ENCODE data around the gene SCGB3A1.

Gene SCGB3A1

DNA sequence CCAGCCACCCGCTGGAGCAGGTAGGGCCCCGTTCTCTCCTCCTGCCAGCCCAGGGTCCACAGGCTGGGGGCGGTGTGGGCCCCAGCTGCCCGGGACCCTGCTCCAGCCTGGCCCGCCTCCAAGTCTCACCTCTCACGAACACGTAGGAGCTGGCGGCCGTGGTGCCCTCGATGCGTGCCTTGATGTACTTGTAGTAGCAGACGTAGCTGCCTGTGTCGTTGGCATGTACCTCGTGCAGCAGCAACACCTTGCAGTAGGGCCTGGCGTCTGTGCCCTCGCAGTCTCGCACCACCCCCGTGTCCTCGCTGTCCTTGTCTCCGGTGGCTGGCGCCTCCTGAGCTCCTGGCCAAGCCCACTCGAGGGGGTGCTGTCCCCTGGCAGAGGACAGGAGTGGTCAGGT, 39.1 kb upstream of the SCGB3A1 start:
- Histone ChIP-seq H3K27me3 (ENCODE audit: control insufficient read depth, insufficient read depth, low read length) (no peaks in the 10 kb centered on the region), H3K4me1 (ENCODE audit: control insufficient read depth, insufficient read depth, low read length) (no peaks in the 10 kb centered on the region), H3K4me3 (ENCODE audit: low read depth, low read length) (no peak overlapping the region), H3K9ac (ENCODE audit: low read depth, low read length) (no peak overlapping the region), H3K9me3 (ENCODE audit: control insufficient read depth, insufficient read depth, low read length) (no peaks in the 10 kb centered on the region), H3K36me3 (ENCODE audit: control insufficient read depth, insufficient read depth, low read length) (no peaks in the 10 kb centered on the region)

DNA sequence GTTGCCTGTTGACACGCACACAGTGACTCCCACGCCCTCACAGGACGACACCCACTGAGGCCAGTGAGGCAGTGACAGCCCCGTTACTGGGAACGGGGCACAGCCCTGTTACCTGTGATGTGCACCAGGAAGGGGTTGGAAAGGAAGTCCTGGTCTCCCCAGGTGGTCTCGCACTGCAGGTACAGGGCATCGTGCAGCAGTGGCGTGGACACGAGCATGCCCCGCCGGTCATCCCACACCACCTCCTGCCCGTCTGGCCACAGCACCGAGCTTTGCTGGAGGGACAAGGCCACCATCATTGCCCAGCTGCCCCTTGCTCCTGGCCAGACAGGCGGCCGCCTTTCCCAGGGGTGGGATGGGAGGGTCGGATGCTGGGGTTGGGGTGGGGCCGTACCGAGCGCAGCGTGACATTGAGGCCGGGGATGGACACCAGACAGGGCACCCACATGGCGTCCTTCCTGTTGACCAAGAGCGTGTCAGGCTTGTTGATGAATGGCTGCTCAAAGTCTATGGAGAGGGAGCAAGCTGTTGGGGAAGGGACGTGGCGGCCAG, 38.6 kb upstream of the SCGB3A1 start:
- H3K4me3 ChIP-seq (ENCODE audit: low read depth, low read length) = no peak overlapping the region
- no peaks in the 10 kb centered on the region for H3K27me3 ChIP-seq (ENCODE audit: control insufficient read depth, insufficient read depth, low read length)
- no peak overlapping the region for H3K9ac ChIP-seq (ENCODE audit: low read depth, low read length)
- no peaks in the 10 kb centered on the region for H3K36me3 ChIP-seq (ENCODE audit: control insufficient read depth, insufficient read depth, low read length)
- H3K4me1 ChIP-seq (ENCODE audit: control insufficient read depth, insufficient read depth, low read length) = no peaks in the 10 kb centered on the region
- H3K9me3 ChIP-seq (ENCODE audit: control insufficient read depth, insufficient read depth, low read length) = no peaks in the 10 kb centered on the region

DNA sequence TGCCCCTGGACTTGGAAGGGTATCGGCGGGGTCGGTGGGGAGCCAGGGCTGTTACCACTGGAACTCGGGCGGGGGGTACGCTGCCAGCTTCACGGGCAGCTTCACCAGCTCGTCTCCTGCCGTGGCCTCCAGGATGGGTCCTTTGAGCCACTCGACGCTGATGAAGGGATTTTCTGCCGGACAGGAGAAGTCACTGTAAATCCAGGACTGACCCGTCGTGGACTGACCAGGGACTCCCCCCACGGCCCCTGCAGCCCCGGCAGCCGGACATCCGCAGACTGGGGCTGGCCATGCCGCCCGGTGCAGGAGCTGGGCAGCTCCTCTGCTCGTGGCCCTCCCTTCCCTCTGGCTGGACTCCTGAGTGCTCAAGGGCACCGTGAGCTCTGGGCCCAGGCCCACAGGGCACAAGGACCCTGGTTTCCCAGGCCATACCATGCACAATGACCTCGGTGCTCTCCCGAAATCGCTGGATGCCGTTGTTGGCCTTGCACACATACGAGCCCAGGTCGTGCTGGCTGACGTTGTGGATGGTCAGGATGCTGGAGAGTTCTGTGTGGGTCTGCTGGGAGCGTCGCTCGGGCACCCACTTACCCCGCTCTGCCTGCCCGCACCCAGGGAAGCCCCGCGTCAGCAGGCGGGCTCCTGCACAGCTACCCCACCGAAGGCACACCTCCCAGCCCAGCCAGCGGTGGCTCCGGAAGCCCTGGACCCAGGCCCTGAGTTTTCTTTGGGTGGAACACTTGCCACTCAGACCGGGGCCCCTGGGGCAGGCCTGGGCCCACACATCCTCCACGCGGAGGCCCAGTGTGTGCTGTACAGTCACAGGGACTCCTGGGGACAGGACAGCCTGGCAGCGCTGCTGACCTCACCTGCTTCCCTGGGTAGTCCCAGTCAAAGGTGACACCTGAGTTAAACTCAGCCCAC, 37.8 kb upstream of the SCGB3A1 start:
- Histone ChIP-seq H3K27me3 (ENCODE audit: control insufficient read depth, insufficient read depth, low read length) (no peaks in the 10 kb centered on the region), H3K4me3 (ENCODE audit: low read depth, low read length) (no peak overlapping the region), H3K9me3 (ENCODE audit: control insufficient read depth, insufficient read depth, low read length) (no peaks in the 10 kb centered on the region), H3K9ac (ENCODE audit: low read depth, low read length) (no peak overlapping the region), H3K36me3 (ENCODE audit: control insufficient read depth, insufficient read depth, low read length) (no peaks in the 10 kb centered on the region), H3K4me1 (ENCODE audit: control insufficient read depth, insufficient read depth, low read length) (no peaks in the 10 kb centered on the region)

DNA sequence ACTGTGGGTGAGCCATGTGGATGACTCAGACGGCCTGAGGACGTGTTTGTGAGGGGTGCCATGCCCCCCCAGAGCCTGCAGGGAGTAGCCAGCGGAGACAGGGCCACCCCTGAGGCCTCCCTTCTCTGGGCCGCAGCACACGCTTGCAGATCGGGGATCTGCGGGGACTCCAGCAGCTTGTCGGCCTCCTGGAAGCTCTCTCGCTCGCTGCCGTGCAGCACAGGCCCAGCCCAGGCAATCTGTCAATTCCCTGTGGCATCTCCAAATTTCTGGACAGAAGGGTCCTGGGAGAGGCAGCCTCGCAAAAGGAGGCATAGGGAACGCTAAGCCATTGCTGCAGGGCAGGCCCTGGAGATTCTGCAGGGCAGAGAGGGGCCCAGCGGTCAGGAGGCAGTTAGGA, 36.9 kb upstream of the SCGB3A1 start:
- H3K9me3 ChIP-seq (ENCODE audit: control insufficient read depth, insufficient read depth, low read length) = no peaks in the 10 kb centered on the region
- H3K27me3 ChIP-seq (ENCODE audit: control insufficient read depth, insufficient read depth, low read length) = no peaks in the 10 kb centered on the region
- H3K36me3 ChIP-seq (ENCODE audit: control insufficient read depth, insufficient read depth, low read length) = no peaks in the 10 kb centered on the region
- no peaks in the 10 kb centered on the region for H3K4me1 ChIP-seq (ENCODE audit: control insufficient read depth, insufficient read depth, low read length)
- H3K4me3 ChIP-seq (ENCODE audit: low read depth, low read length) = no peak overlapping the region
- no peak overlapping the region for H3K9ac ChIP-seq (ENCODE audit: low read depth, low read length)

DNA sequence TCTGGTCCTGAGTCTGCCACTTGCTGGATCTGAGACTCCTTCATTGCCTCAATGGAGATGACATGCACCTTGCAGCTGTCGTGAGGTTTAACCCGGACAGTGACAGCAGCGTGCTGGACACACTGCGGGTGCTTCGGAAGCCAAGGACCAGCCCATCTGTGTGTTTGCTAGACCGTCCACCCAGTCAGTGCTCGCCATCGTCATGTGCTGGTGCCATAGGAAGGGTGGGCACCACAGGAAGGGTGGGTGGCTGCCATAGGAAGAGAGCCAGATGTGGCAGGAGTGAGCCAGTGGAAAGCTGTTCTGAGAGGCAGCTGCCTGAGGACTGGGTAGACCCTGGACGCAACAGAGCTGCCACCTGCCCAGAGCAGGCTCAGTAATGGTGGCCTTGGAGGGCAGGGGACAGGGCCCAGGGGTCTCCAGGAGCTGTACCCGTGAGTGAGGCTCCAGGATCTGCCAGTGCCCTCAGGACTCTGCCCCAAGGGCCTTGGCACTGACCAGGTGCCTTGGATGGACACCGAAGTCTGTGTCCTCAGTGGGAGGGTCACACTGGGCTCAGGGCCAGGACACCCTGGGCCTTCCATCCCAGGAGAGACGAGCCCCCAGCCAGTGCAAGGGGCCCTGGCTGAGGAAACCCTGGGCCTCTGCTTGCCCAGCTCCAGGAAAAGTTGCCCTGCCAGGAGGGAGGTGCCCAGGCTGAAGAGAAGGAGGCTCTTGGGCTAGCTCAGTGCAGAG, 36.3 kb upstream of the SCGB3A1 start:
- H3K9me3 ChIP-seq (ENCODE audit: control insufficient read depth, insufficient read depth, low read length) = no peaks in the 10 kb centered on the region
- H3K36me3 ChIP-seq (ENCODE audit: control insufficient read depth, insufficient read depth, low read length) = no peaks in the 10 kb centered on the region
- no peak overlapping the region for H3K4me3 ChIP-seq (ENCODE audit: low read depth, low read length)
- no peaks in the 10 kb centered on the region for H3K4me1 ChIP-seq (ENCODE audit: control insufficient read depth, insufficient read depth, low read length)
- no peak overlapping the region for H3K9ac ChIP-seq (ENCODE audit: low read depth, low read length)
- no peaks in the 10 kb centered on the region for H3K27me3 ChIP-seq (ENCODE audit: control insufficient read depth, insufficient read depth, low read length)

DNA sequence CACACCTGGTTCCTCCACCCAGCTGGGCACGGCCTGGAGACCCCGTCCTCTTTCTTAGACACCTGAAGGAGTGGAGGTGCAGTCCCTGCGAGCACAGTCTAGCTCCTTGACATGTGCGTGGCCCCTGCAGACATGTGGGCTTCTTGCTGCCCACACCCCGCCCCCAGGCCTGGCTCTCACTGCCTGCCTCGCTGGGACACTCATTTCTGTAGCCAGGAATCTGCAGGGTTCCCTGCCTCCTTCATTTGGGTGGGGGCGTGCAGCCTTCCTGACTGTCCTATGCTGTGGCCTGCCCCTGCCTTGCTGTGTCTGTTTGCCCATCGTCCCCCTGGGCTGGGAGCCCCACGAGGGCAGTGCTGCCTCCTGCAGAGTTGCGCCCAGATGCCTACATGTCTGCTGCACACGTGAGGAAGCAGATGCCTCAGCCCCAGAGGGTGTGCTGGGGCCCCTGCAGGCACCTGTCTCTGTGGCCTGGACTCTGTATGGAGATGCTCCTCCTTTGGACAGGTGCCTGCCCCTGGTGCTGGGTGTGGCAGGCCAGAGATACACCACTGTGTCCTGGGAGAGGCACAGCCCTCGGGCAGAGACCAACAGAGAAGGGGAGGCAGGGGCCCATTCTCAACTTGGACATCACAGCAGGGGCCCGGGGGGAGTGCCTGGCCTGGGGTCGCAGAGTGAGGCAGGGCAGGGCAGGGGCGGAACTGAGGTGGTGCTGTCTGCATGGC, 35.5 kb upstream of the SCGB3A1 start:
- H3K27me3 ChIP-seq (ENCODE audit: control insufficient read depth, insufficient read depth, low read length) = no peaks in the 10 kb centered on the region
- H3K36me3 ChIP-seq (ENCODE audit: control insufficient read depth, insufficient read depth, low read length) = no peaks in the 10 kb centered on the region
- H3K4me3 ChIP-seq (ENCODE audit: low read depth, low read length) = no peak overlapping the region
- no peak overlapping the region for H3K9ac ChIP-seq (ENCODE audit: low read depth, low read length)
- H3K4me1 ChIP-seq (ENCODE audit: control insufficient read depth, insufficient read depth, low read length) = no peaks in the 10 kb centered on the region
- H3K9me3 ChIP-seq (ENCODE audit: control insufficient read depth, insufficient read depth, low read length) = no peaks in the 10 kb centered on the region

DNA sequence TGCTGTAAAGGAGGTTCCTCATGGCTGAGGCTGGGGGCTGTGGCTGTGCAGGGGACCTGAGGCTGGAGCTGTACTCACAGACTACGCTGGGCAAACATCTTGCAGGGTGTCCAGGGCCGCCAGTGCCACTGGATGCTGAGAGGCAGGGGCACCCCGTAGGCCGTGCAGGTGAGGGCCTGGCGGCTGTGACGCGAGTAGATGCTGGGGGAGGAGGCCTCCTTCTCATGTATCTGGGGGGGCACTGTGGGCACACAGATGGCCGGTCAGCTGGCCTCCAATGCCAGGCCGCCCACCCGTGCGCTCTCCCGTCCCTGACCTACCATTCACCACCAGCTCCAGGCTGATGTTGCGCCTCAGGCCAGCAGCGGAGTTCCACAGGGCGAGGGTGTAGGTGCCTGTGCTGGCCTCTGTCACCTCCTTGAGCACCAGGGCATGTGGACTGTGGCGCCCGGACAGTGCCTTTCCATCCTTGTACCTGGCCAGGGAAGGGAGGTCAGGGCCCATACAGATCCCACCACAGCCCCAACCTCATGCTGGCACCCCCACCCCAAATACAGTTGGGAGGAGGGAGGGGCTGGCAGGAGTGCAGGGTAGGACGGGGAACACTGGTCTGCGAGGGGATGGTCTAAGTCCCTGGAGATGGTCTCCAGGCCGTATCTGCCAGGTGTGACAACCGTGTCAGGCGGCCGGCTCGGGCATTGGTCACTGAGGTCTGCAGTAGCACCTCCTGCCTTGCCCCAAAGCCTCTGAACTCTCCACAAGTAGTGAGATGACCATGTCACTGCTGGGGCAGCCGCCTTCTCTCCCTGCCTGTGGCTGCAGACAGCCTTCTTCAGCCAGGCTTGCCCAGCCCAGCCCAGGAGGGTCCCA, 34.7 kb upstream of the SCGB3A1 start:
- Histone ChIP-seq H3K27me3 (ENCODE audit: control insufficient read depth, insufficient read depth, low read length) (no peaks in the 10 kb centered on the region), H3K9ac (ENCODE audit: low read depth, low read length) (no peak overlapping the region), H3K4me3 (ENCODE audit: low read depth, low read length) (no peak overlapping the region), H3K9me3 (ENCODE audit: control insufficient read depth, insufficient read depth, low read length) (no peaks in the 10 kb centered on the region), H3K4me1 (ENCODE audit: control insufficient read depth, insufficient read depth, low read length) (no peaks in the 10 kb centered on the region), H3K36me3 (ENCODE audit: control insufficient read depth, insufficient read depth, low read length) (no peaks in the 10 kb centered on the region)

DNA sequence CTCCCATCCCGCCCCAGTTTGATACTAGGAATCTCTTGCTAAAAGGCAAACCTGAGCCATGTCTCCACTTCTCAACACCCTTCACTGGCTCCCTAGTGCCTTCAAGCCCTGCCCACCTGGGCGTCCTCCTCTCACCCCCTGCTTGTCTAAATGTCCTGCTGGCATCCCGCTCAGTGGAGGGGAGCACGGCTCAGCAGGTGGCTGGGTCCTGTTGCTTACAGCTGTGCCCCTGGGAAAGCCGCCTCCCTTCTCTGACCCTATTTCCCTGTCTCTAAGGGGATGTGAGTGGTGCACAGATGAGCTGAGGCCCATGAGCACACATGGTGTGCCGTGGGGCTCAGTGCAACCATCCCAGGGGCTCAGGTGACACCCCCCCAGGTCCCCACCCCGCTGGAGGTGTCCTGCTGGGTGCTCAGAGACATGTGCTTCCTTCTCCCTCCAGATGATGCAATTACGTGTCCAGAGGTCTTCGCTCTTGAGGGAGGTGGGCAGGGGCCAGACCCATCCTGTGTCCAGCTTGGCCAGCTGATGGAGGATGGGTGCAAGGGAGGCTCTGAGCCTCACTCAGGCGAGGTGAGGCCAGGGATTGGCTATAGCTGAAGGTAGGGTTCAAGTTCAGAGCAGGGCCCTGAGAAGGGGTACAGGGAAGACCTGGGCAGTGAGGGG, 34.0 kb upstream of the SCGB3A1 start:
- no peaks in the 10 kb centered on the region for H3K36me3 ChIP-seq (ENCODE audit: control insufficient read depth, insufficient read depth, low read length)
- H3K27me3 ChIP-seq (ENCODE audit: control insufficient read depth, insufficient read depth, low read length) = no peaks in the 10 kb centered on the region
- no peaks in the 10 kb centered on the region for H3K9me3 ChIP-seq (ENCODE audit: control insufficient read depth, insufficient read depth, low read length)
- H3K4me3 ChIP-seq (ENCODE audit: low read depth, low read length) = no peak overlapping the region
- H3K9ac ChIP-seq (ENCODE audit: low read depth, low read length) = no peak overlapping the region
- no peaks in the 10 kb centered on the region for H3K4me1 ChIP-seq (ENCODE audit: control insufficient read depth, insufficient read depth, low read length)

DNA sequence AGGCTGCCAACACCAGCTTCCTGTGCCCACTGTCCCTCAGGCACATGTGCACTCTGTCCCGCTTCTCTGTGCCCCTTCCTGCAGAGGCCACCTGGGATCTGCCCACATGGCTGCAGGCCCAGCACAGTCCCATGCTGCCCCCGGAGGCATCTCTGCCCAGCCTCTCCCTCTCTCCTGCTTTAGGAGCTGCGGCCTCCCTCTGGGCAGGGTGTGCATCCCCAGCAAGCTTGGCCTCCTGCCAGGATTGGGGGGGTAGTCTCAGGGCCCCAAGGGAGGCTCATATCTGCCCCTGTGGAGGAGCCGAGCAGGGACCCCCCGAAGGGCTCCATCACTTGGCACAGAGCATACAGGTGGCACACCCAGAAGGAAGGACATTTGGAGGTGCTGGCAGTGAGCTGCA, 33.3 kb upstream of the SCGB3A1 start:
- Histone ChIP-seq H3K36me3 (ENCODE audit: control insufficient read depth, insufficient read depth, low read length) (no peaks in the 10 kb centered on the region), H3K9ac (ENCODE audit: low read depth, low read length) (no peak overlapping the region), H3K27me3 (ENCODE audit: control insufficient read depth, insufficient read depth, low read length) (no peaks in the 10 kb centered on the region), H3K9me3 (ENCODE audit: control insufficient read depth, insufficient read depth, low read length) (no peaks in the 10 kb centered on the region), H3K4me1 (ENCODE audit: control insufficient read depth, insufficient read depth, low read length) (no peaks in the 10 kb centered on the region), H3K4me3 (ENCODE audit: low read depth, low read length) (no peak overlapping the region)

DNA sequence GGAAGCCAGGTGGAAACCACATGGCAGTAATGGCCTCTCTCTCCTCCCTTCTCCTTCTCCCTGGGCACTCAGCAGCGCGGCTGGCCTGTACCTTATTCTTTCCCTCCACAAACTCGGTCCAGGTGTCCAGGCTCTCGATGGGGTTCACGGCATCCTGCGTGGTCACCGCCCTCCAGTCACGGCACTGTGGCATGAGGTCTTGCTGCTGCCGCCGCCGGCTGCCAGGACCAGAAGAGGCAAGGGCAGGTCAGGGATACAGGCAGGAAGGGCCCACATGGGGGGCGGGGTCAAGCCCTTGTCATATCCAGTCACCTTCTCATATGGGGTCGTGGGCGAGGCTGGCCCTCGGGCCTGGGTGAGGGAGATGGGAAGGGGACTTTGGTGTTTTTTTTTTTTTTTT, 32.5 kb upstream of the SCGB3A1 start:
- Histone ChIP-seq H3K4me3 (ENCODE audit: low read depth, low read length) (no peak overlapping the region), H3K9me3 (ENCODE audit: control insufficient read depth, insufficient read depth, low read length) (no peaks in the 10 kb centered on the region)

More for the DNA sequence above, 32.5 kb upstream of the SCGB3A1 start:
- no peaks in the 10 kb centered on the region for H3K4me1 ChIP-seq (ENCODE audit: control insufficient read depth, insufficient read depth, low read length)
- no peaks in the 10 kb centered on the region for H3K36me3 ChIP-seq (ENCODE audit: control insufficient read depth, insufficient read depth, low read length)
- H3K27me3 ChIP-seq (ENCODE audit: control insufficient read depth, insufficient read depth, low read length) = no peaks in the 10 kb centered on the region
- no peak overlapping the region for H3K9ac ChIP-seq (ENCODE audit: low read depth, low read length)

Data from iPS-15b (cell line).